Measurements from ENCODE around the gene TACC2.
A peak's percentile ranks its signal among the peaks of the same experiment; 100 is the strongest.

Gene TACC2

DNA sequence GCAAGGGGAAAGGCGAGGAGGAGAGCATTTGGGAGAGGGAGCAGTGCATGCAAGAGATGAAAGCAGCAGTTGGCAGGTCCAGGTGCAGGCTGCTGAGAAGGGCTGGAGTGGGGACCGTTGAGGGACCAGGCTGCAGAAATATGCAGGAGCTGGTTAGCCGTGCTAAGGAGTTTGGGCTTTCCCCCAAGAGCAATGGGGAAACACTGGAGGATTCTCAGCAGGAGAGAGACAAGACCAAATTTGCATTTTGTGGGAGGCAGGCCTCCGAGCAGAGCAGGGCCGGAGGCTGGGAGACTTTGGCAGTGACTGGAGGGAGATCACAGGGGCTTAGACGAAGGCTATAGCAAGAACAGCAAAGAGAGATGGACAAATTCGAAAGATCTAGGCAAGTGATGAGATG is 293.9 kb downstream of the TACC2 start:
- no peak for DNase-seq

DNA sequence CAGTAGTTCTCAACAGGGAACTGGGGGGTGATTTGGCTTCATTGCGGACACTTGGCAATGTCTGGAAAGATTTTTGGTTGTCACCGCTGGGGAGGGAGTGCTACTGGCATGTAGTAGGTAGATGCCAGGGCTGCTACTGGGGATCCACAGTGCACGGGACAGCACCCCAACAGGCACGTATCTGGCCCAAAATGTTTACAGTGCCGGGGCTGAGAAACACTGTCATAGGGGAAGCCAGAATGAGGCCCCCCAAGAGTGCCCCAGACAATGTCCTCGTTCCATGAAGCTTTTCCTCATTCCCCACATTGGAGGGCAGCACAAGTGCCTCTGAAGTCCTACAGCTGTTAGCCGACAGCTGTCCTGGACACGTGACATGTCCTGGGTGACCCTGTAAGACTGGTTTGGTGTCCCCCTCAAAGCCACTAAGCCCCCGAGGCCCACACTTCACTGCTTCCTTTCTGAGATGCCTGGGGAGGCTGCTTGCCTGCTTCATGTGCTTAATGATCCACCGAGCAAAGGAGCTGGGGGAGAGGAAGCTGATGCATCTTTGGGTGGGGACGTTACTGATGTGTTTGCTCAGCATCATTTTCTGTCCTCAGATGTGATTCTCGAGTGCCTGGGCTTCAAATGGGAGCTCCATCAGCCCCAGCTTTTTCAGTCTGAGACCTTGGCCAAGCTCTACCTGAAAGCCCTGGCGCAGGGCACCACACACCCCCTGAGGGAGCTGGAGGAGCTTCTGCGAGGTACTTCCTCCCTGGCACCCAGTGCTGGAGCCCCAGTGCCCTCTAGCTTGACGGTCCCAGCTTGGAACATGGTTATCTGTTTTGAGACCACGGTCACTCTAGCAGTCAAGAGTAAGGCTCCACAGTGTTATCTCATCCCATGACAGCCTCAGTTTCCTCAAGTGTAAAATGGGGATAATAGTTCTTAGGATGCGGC is 296.8 kb downstream of the TACC2 start:
- no peak for DNase-seq

DNA sequence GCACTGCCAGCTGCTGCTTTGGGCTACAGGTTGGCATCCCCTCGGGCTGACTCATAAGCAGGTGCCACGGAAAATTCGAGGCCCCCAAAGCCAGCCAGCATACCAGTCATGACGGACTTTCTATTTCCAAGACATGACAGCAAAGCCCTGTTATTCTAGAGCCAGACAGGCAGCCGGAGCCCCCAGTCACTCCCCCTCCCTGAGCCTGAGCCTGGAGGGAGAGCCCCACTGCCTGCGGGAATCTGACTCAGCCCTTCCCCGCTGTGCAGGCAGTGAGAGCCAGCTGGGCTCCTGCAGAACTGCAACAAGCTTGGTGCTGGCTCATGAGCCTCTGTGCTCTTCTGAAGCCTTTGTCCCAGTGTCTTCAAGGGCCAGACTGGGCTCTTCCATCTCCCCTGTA is 297.9 kb downstream of the TACC2 start:
- DNase-seq, result peak; percentile 70

DNA sequence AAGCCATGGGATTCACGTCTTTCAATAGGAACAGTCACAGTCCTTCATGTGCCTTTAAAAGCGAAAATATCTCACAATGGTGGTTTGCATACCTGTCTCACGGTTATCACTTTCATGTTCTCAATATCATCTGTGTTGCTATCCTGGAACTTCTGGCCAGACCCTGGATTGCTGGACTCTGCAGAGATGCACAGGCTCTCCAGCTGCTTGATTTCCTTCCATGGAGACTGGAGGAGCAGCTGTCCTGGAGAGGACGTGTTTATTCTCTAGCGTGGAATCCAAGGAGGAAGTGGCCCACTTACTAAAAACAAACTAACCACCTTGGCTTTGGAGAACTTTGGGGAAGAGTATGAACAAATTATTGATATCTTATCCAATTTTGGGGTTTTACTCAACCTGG is 298.6 kb downstream of the TACC2 start:
- DNase-seq, result no peak

DNA sequence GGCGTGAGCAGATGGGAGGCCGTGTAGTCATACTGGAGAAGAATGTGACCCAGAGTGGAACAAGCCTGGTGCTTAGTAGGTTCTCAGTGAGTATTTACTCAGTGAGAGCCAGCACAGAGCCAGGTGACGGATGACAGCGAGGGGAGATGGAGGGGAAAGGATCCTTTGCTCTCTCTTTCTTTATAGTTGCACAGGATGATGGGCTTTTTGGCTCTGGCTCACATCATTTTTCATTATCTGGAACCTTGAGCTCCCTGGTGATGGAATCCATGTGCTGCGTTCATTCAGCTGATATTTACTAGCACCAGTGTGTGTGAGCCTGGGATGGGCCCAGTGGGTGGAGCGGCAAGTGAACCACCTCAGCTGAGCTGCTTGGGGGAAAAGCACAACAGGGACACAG is 299.3 kb downstream of the TACC2 start:
- DNase-seq, result no peak

DNA sequence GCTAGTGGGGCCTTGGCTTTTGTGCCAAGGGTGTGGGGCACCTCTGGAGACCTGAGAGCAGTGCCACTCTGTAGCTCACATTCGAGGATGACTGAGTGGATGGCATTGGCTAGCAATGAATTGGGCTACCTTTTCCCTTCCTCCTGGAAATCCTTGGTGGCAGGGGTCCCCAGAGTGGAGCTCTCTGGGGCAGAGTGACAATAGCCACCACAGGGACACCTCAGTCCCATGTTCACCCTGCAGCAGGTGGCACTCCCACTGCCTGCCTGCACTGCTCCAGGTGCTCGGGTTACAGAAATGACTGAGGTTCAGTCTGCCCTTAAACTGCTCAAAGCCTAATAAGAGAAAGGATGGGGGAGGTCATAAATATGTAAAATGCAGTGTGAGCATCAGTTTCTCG is 300.0 kb downstream of the TACC2 start:
- peak; percentile 25 for DNase-seq

DNA sequence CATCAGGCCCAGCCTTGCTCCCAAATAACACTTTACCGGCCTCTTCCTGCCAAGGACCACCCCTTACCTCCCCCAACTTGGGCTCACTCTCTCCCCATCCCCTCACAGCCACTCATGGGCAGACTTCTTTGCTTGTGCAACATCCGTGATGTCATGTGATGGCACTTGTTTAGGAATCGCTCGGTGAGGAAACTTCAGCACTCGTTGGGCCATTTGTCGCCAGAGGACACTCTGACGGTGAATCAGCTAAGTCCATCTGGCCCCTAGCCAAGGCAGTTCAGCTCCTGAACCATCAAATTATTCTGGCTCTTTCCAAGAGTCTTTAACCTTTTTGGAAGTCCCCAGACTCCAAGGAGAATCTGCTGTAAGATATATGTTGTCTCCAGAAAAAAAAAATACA is 301.4 kb downstream of the TACC2 start:
- no peak for DNase-seq

DNA sequence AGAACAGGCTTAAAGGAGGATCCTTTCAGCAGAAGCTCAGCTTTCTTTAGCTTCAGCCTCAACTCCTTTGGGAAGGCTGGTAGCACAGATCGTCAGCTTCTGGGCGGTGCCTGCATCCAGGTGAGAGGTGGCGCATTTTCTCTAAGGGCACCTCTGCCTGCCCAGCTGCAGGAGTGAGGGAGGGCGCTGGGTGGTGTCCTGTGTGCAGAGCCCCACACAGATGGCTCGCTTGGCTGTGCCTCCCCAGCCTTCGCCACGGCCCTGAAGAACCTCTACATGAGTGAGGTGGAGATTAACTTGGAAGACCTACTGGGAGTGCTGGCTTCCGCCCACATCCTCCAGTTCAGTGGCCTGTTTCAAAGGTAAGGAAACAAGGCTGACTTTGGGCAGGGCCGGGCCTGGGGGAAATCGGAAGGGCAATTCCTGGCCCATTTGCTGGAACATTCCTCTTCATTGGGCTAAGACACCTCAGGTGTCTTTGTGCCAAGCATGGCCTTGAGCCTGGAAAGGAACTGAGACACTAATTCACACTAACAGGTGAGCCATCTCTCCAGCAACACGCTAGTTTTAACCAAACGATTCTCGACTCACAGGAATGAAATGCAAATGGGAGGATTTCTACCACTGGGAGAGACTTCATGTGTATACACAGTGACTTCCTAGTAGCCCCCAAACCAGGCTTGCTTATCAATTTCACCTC is 302.0 kb downstream of the TACC2 start:
- no peak for DNase-seq

DNA sequence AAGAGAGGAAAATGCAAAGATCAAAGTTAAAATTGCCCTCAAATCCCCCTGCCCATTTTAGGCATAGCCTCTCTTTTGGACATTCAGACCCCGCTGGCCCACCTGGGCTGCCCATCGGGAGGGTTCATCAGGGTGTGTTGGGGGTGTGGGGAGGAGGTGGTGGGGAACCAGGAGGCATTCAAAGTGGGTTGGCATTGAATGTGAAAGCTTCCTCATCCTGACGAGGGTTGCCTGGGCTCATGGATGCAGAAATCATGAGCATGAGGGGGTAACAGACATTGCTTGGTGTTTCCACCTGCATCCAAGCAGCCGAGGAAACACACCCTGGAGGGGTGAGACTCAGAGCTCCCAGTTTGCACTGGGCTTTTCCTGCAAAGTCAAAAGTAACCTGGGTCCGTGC is 302.8 kb downstream of the TACC2 start:
- DNase-seq, result no peak

DNA sequence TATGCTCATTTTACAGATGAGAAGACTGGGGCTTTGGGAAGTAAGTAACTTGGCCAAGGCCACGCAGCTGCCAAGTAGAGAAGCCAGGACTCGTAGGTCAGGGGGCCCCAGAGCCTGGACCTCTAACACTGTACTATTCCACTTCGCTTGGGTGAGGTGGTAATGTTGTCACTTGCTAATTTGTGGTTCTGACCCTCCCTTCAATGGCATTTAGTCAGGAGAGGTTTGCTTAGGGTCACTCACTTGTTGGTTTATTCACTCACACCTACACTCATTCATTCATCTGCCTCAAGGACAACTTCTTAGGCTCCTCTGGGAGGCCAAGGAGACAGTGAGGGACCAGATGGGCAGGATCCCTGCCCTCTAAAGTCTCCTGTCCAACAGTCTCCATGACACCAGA is 303.4 kb downstream of the TACC2 start:
- no peak for DNase-seq

DNA sequence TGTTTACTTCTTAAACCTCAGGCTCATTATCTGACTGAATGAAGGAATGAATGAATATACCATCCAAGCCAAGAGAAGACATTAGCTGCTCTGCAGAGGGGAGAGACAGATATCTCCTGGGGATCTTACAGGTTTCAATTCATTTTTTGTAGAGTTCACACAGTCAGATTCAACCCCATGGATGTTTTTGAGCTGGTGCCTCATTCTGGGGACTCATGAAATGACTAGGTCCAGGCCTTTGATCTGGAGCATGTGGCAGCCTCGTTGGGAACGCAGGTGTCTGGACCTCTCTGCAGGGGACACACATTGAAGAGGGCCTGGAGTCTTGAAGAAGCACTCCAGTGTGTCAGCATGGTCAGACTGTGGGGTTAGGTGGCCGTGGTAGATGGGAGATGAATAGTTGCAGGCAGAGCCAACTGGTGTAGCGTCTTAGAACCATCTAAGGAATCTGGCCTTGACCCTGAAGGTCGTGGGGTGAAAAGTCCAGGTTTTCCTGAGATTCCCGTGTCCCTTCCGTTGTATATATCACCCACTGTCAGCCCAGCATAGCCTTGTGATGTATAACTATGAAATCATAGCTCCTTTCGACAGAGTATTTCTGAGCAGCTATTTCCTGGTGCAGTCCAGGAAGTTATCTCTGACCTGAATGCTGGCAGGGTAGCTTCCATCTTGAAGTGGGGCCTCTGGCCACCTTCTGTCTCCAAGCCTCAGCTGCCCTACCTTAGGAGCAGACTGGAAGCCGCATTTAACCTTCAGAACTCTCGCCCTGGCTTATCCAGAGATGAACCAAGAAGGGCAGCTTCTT is 304.4 kb downstream of the TACC2 start:
- DNase-seq, result no peak

DNA sequence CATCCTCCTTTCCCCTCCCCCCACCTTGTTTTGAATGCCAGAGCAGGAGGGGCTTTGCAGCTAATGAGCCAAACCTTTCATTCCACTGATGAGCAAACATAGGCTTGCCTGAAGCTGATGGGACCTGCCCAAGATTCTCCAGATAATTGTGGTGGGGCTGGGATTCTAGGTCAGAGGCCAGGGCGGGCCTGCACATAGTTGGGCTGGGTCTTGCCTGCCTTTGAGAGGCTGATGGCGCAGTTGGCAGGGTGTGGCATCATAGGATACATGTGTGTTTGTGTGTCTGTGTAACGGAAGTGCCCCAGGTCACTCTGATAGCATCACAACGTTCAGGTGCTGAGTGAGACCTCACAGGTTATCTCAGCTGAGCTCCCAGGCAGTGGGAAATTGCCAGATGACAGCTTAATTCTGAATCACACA is 305.0 kb downstream of the TACC2 start:
- no peak for DNase-seq

DNA sequence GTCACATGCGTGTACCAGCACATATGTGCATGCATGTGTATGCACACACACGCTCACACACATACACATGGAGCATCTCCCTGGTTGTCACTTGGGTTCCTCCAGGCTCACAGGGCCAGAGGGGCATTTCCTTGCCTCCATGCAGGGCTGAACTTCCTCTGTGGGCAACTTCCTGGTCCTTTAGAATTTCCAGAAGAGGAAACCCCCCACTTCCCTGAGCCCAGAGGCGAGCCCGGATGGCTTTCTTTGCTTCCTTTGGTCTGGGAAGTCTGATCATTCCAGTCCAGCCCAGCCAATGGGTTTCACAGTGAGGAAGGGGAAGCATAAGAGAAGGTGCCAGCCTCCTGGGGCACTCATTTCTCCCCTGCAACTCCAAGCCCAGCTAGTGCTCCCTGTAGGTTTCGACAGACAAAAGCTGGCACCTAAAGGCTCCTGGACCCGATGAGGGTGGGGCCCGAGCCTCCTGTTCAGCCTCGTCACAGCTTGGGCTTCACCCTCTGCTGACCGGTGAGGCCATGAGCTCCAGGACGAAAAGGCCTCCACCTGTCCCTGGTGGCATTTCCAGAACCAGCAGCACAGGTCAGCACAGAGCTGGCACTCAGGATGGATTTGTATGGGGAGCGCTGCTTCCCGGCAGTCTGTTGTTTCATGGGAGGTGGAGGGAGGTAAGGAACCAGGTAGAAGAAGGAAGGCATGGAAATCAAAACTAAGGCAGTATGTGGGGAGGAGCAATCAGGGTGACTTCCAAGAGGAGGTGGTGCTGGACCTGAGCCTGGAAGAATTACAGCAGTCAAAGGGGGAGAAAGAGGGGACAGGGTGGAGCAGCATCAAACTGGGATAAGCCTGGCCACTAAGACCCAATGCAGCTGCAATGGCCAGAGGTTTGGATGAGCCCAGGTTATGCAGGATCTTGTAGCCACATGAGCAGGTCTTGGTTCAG is 305.8 kb downstream of the TACC2 start:
- no peak for DNase-seq

DNA sequence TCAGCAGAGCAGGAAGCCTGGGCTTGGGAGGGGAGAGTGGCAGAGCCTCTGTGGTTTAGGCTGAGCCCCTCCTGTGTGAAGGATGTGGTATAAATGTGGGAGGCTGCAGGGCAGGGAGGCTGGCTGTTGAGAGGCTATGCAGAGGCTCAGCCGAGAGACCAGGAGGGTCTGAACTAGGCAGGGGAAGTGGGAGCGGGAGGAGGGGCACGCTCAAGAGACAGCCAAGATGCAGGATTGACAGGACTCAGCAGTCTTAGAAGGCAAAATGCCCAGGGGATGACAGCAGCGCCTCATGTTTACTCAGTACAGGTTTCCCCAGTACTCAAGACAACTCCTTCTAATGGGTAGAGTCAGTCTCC is 306.5 kb downstream of the TACC2 start:
- DNase-seq, result no peak

DNA sequence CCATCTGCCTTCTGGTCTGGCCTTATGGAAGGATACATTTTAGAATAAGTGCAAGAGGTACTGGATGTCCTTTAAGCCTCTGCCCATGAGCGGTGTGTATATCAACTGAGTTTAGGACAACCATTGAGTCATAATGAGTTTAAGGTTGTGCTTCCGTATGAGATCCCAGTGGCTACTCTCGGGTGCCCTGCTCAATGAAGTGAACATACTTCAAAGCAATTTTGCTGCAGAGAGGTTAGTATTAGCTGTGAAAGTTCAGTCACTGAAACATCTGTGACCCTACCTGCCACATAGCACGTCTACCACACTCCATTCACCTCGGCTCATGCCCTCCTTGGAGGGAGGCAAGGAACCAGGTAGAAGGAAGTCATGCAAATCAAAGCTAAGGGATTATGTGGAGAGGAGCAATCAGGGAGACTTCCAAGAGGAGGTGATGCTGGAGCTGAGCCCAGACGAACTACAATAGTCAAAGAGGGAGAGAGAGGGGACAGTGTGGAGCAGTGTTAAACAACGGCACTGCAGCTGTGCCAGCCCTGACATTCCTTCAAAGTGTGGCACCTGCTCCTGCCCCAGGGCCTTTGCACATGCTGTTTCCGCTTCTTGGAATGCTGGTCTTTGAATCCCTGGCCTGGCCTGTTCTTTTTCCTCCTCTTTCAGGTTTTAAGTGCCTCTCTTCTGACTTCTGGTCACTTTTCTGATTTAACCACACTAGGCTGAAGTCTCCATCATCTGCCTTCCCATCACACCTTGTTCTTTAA is 307.6 kb downstream of the TACC2 start:
- no peak for DNase-seq

DNA sequence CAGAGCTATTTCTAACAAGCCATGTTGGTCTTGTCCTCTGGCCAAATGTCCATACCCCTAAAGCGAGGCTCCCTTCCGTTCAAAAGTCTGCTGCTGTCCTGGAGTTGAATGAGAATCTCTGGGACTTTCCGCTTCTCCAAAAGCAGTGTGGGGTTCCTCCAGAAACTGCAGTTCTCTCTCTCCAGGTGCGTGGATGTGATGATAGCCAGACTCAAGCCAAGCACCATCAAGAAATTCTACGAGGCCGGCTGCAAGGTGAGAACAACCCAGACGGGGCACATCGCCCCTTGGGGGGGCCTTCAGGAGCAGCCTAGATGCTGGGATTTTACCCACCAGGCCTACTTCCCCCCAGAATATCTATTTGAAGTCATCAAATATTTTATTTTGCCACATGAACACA is 308.6 kb downstream of the TACC2 start:
- no peak for DNase-seq

DNA sequence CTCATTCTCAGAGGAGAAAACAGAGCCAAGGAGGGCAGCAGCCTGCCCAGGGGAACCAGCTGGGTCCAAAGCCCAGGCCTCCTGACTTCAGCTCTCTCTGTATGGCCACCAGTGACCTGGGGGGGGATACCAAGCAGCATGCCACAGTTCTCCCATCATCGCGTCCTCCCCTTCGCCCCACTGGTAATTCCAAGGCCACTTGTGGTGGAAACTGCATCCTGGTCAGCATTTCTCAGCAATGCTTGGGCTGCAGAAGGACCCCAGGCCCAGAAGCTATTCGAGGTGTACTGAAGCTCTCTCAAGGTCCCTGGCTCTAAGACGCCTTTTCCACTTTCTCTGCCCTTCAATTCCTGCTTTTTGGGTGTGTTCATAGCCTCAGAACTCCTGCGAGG is 309.2 kb downstream of the TACC2 start:
- DNase-seq, result no peak

DNA sequence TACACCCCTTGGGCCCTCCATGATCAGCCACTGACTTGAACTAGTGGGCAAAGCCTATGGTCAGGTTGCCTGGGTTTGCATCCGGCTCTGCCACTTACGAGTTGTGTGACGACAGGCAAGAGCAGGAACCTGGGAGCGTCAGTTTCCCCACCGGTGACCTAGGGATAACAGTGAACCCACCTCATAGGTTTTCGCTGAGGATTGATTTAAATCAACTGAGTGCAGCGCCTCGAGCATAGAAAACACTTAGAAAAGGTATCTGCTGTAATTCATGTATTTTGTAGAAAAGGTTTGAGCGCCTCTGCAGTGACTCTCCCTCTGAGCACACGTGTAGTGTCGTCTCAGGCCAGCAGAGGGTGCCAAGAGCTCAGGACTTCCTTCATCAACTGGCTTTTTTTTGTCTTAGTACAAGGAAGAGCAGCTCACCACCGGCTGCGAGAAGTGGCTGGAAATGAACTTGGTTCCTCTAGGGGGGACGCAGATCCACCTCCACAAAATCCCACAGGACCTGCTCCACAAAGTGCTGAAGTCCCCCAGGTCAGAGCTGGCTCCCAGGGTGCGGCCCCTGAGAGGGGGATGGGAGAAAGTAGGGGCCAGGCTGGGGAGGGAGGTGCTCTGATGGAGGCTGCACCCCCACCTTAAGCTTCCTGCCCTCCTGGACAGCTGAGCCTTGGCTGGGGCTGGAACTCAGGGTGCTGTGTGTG is 309.8 kb downstream of the TACC2 start:
- peak; percentile 71 for DNase-seq

DNA sequence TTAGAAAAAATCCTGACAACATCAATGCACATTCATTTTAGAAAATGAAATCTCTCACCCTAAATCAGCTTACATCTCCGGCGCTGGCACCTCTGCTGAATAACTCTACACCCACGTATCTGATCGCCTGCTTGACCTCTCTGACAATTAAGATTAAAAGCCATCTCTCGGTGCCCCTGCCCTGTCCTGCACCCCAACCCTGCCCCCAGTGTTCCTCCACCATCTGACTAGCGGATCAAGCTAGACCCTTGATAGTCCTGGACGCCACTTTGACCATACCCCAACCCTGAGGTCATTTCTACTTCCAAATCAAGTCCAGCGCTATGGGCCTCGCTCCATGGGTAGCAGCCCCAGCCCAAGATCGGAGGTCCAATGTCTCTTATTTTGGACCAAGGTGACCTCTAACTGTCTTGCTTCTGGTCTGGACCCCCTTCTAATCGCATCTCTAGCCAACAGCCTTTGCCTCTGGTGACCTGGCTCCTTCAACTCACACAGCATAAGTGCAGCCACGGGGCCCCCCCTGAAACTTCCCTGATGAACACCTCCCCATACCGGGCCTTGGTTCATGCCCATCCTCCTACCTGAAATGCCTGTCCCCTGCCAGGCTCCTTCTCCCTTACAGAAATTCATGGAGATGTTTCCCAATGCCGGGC is 310.6 kb downstream of the TACC2 start:
- no peak for DNase-seq

DNA sequence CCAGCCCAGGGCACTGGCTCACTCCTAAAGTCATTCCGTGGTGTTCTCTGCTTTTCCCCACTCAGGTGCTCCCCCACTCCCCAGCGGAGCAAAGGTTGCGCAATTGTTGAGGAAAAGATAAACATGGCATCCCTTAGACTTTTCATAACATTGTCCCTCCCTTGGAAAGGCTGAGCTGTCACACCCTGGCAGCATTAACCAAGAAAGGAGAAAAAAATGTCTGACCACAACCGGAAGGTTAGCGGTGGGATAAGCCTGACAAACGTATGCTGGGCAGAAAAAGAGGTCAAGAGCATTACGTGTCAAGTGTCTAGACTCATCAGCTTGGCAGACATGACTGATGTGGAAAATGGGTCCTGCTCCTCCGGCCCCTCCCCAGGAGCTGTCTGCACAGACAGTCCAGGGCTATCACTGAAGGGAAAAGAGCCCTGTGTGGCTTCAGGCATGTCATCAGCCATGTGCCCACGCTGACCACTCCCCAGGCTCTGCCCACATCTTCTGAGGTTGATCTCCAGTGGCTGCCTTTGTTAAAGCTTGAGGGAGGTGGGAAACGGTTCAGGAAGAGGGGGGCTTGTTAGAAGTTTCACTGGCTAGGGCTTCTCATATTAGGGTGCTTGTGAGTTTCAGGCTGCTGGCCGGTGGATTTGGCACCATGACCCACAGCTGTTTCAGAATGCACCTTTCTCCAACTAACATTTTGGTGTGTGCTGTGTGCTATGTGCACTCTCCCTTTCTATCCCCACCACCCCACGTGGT is 312.3 kb downstream of the TACC2 start:
- DNase-seq, result no peak

Data from NCI-H2171 treated with DMSO at 0.1 percent for 48 hours (cell line).